HG02970 (cell line): ENCODE results near the gene PDYN.

Experiments used
- ATAC-seq: cut with Tn5 transposase; IDR thresholded peaks from one replicate; pipeline ENCODE4 v1.9.1; 2021; ENCODE audit warnings: mild to moderate bottlenecking, moderate library complexity, moderate number of reproducible peaks; ENCODE audit not compliant: unreplicated experiment, low FRiP score

PDYN gene

GRCh38 chr20:1937316-1937976 is 56.4 kb downstream of the PDYN start:
- no peak for ATAC-seq

- no peak for ATAC-seq
These were observed 58.0 kb downstream of the PDYN start for GRCh38 chr20:1935696-1936366.

DNA sequence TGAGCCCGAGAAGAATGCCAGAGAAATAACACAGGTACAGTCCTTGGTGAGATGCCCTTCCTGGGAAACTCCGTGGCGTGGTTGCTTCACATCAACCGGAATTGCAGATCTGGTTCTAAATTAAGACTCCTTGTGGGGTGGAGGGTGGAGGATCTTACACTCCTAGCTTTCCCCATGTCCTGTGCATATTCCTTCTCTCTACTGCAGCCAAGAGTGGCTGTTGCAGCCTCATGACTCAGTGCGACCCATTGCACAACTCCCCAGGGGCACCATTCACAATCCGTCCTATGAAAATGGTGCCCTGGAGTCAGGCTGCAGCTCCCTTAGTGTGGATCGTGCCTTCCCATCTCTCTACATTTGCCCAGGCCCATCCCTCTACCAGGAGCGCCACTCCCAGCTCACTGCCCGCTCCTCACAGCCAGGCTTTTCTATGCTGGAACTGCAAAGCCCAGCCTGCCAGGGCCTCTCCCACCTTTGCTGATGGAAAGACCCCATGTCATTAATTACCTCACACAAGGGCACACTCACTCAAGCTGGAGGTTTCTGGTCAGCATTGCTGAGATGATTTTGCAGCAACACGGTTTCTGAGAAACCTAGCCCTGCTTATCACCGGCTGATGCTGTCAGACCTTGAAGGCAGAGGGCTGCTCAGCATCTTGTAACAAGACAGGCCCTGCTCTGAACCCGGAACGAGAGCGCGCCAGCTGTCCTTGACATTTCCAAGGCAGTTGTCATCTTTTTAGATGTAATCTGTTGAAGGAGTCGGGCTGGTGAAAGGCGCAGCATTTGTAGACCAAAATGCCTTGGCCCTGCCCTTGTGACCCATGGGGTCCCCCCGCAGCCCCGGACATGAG is 58.9 kb downstream of the PDYN start:
- no peak for ATAC-seq

DNA sequence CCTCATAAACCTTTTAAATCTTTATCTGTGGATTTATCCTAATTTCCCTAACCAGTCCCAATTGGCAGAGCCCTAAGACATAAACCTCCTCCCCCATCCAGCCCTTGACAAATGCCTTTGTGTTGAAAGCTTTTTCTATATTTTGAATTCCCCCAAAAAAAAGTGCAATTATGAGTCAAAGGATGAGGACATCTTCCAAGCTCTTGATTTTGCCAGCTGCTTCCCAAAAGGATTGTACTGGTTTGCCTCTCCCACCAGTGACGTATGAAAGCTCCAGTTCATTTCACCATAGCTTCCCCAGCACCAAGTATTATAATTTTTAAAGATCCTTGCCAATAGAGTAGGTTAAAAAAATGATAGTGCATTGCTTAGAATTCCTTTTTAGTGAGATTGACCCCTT is 59.7 kb downstream of the PDYN start:
- no peak for ATAC-seq

DNA sequence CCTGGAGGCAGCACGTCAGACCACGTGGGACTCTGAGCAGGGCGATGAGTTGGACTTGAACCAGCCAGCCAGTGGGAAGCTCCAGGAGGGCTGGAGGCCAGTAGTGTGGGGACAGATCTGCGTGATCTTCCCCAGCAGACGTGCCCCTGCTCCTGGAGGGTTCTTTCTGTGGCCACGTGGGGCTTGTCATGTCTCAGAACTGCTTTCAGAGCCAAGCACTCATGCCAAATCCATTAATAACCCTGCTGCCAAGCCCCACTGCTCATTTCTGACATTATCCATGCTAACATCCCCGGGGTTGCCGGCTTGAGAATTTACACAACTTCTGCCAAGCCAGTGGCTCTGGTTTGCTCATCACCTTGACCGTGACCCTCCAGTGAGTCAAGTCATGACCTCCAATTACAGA is 60.4 kb downstream of the PDYN start:
- no peak for ATAC-seq

GRCh38 chr20:1932971-1933370 is 60.9 kb downstream of the PDYN start:
- ATAC-seq: no peak

DNA sequence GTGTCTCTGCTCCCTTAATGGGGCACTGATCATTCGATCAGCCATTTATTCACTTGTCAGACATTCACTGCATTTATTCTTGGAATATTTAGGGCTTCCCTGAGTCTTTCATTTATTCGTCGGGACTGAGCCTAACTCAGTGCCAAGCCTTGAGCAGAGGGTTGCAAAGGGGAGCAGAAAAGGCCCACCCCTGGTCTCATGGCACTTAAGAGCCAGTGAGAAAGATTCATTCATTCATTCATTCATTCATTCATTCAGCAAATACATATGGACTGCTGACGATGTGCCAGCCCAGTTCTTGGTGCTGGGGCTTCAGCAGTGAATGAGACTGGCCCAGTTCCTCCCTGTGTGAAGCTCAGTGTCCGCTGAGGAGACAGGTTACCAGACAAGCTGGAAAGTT is 62.0 kb downstream of the PDYN start:
- ATAC-seq: no peak

DNA sequence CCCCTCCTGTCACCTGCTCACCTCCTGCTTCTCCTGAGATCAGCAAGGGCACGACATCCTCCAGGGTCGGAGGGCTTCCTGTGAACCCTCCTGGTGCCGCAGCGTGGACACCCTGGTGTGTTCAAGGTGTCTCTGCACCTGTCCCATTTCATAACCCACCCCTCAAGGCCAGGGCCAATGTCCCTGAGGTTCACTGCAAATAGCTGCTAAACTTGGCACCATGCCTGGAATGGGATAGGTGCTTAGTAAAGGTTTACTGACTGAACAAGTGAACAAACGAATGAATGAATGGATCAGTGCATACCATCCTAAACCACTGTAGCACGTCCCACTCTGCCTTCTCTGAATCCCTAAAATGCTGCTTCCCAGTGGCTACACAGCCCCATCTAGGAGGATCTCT is 63.7 kb downstream of the PDYN start:
- no peak for ATAC-seq

DNA sequence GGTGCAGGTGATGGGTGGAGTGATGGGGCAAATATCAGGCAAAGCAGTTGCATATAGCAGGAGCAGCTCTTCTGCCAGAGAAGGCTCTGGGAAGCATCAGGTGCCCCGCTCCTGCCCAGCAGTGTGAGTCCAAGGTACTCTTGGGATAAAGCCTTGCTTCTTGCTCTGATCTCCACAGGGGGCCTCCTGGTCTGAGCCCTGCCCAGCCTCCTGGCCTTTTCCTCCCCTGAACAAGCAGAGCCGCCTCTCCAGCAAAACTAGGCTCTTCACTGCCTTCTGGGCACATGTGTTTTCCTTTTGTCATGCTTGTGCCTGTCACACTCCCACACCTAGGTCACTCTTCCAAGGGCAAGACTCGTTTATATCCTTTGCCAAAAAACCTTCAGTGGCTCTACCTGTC is 64.4 kb downstream of the PDYN start:
- no peak for ATAC-seq

DNA sequence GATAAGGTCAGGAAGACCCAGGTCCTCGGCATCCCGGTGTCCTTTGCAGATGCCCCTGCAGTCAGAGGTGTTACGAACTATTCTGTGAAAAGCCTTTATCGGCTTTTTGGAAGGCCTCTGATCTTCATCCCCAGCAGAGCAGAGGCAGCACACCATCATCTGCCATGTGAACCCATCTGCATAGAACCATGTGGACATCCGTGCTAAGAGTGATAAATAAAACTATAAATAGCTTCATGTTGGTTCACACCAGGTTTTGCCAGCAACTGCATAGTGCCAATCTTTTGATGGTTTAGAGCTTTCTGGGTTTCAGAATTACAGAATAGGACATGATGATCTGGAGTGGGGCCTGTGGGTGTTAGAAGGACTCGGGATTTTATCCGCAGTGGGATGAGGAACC is 65.1 kb downstream of the PDYN start:
- no peak for ATAC-seq
